ENCODE results near the gene JPH3. TPM values are rescaled to one million over a fixed set of nuclear protein-coding genes. Genes with fewer than 3 reads are reported as not detected.
A peak's percentile ranks its signal among the peaks of the same experiment; 100 is the strongest.
"Not testable (repeated sequence)": the region's sequence is repeated elsewhere in the genome, so short reads cannot be mapped to it uniquely, and the experiment has no call there.

Gene JPH3
- total RNA-seq, 1 donor from 2014 or later, result not detected

GRCh38 chr16:87715231-87715630 lies 112.9 kb downstream of the JPH3 start:
- DNase-seq (ENCODE audit: missing footprints) (no peak), ATAC-seq (no peak)
- intact Hi-C loops (cut with DNase I), result no loop called here

DNA sequence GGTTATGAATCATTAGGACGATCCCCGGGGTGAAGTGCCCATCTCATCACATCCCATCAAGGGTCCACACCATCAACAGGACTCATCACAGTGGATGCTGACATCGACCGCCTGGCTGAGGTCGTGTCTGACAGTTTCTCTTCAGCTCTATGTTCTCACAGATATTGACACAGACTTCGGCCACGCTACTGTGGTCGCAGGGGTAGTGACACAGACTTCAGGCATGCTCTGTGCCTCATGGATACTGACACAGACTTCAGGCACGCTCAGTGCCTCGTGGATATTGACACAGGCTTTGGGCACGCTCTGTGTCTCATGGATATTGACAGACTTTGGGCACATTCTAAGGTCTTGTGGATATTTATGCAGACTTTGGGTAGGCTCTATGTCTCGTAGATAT lies 113.3 kb downstream of the JPH3 start:
- no peak for ATAC-seq
- no peak for DNase-seq (ENCODE audit: missing footprints)
- intact Hi-C loops (cut with DNase I), result no loop called here

GRCh38 chr16:87718831-87719230 lies 116.5 kb downstream of the JPH3 start:
- ATAC-seq; intact Hi-C loops (cut with DNase I); DNase-seq (ENCODE audit: missing footprints): not testable (repeated sequence)

- no peak for DNase-seq (ENCODE audit: missing footprints)
- intact Hi-C loops (cut with DNase I), result no loop called here
- ATAC-seq, result no peak
These were observed 118.1 kb downstream of the JPH3 start for GRCh38 chr16:87720446-87720845.

DNA sequence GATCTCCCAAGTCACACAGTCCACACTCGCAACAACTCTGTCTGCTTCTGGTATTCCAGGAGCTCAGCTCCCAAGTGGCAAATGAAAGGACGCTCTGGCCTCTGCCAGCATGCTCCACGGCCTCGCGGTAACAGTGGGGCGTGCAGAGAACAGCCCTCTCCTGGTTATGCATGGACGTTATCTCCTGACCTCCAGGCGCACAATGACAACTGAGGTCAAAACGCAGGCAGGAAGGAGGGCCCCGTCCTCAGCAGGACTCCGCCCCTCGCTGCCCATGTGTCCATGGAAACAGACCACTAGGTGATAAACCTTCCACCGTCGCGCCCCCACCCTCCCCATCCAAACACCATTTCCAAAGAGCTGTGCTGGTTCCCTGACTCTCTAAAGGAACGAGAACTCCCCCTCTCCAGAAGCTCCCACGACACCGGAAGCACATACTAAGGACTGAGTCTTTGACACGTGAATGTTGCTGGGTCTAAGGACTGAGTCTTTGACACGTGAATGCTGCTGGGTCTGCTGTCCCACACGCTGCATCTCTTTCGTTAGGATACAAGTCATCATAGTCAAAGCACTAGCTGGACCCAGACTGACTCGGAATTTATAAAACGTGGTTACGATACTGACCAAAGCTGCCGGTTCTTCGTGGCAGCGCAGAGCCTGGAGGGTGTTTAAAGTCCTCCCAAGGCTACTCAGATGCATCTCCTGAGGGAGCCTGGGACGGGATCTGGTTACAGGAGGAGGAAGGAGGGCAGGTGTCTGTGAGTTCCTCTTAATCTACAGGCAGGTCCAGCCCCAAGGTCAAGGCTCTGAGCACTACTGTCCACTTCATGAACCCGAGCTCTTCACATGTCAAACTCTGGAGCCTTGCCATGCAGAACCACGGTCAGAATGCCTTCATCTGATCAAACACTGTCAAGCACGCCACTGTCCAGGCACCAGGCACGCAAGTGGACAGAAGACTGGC lies 119.6 kb downstream of the JPH3 start:
- no peak for ATAC-seq
- DNase-seq (ENCODE audit: missing footprints), result peak; percentile 53
- intact Hi-C loops (cut with DNase I), result no loop called here

DNA sequence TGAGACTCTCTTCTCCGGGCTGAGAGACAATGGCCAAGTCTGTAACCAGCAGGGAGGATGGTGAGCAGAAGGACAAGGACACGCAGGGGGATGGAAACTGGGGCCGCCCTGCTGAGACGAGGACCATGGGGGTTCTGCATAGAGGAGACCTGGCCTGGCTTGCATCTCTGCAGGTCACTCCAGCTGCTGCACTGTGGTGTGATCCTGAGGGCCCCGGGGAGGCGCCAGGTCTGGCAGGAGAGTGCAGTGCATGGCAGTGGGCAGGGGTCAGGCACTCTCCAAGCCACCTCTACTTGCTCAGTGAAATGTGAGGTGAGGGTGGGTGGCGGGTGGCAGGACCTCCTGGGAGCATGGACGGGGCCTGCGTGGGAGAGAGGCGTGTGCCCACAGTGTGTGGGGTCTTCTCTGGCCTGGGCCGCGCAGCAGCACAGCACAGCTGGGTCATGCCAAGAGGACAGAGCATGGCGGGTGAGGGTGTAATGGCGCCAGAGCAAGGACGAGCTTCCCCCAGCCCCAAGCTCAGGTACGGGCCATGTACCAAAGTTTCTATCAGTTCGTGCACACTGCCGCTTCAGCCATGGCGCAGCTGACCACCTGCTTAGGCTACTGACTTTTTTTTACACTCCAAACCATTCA lies 120.4 kb downstream of the JPH3 start:
- peak; percentile 49 for DNase-seq (ENCODE audit: missing footprints)
- ATAC-seq, result no peak
- intact Hi-C loops (cut with DNase I), result no loop called here

GRCh38 chr16:87723226-87723623 lies 120.9 kb downstream of the JPH3 start:
- DNase-seq (ENCODE audit: missing footprints), result peak; percentile 76
- intact Hi-C loops (cut with DNase I), result no loop called here
- peak; percentile 69 for ATAC-seq

GRCh38 chr16:87724490-87725291 lies 122.4 kb downstream of the JPH3 start:
- no peak for ATAC-seq
- intact Hi-C loops (cut with DNase I), result no loop called here
- DNase-seq (ENCODE audit: missing footprints), result no peak

DNA sequence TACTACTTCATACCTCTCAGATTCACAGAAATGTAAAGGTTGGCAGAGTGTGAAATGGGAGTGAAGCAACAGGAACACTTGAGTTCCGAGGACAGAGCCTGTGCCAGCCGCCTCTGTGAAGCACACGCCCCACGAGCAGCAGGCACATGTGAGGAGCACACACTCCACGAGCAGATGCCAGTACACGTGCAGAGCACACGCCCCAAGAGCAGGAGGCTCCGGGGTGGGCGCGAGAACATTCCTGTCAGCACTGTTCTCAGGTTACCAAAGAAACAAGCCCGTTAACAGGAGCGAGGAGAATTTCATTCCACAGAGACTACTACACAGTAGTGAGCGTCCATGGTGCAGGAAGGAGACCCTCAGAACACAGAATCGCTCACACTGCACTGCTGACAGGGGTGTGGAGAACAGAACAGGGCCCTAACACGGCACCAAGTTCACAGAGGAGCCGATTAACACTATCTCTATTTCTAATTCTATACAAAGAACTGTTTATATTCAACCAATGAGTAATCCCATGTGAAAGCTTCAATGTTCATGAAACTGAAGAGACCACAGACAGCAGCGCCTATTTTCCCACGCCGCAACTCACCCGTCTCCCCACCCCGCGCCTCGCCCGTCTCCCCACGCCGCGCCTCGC lies 123.4 kb downstream of the JPH3 start:
- no peak for ATAC-seq
- intact Hi-C loops (cut with DNase I), result no loop called here
- DNase-seq (ENCODE audit: missing footprints), result peak; percentile 45

DNA sequence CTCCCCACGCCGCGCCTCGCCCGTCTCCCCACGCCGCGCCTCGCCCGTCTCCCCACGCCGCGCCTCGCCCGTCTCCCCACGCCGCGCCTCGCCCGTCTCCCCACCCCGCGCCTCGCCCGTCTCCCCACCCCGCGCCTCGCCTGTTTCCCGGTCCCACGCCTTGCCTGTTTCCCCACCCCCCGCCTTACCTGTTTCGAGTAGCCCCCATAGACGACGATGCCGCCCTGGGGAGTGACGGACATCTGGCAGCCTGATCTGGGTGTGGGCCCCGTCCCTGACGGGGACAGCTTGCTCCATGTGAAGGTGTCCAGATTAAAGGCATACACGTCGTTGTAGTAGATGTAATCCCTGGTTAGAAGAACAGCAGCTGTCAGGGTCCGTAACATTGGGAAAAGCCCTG lies 124.3 kb downstream of the JPH3 start:
- DNase-seq (ENCODE audit: missing footprints), result peak; percentile 28

GRCh38 chr16:87727346-87727745 lies 125.0 kb downstream of the JPH3 start:
- intact Hi-C loops (cut with DNase I), result no loop called here
- ATAC-seq, result no peak
- DNase-seq (ENCODE audit: missing footprints), result no peak

More for the DNA sequence above, 124.3 kb downstream of the JPH3 start:
- ATAC-seq; intact Hi-C loops (cut with DNase I): not testable (repeated sequence)

DNA sequence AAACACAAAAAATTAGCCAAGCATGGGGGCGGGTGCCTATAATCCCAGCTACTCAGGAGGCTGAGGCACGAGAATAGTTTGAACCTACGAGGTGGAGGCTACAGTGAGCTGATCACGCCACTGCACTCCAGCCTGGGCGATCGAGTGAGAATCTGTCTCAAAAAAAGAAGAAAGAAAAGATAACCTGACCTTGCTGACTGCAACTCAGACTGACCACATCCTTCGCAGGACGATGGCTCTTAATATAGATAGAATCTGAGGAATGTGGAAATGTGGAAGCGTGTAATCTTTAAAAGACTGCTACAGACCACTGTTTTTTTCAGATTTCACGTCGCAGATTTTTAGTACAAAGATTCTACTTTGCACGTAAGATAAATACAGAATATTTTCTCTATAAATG lies 125.7 kb downstream of the JPH3 start:
- intact Hi-C loops (cut with DNase I), result no loop called here
- no peak for ATAC-seq

DNA sequence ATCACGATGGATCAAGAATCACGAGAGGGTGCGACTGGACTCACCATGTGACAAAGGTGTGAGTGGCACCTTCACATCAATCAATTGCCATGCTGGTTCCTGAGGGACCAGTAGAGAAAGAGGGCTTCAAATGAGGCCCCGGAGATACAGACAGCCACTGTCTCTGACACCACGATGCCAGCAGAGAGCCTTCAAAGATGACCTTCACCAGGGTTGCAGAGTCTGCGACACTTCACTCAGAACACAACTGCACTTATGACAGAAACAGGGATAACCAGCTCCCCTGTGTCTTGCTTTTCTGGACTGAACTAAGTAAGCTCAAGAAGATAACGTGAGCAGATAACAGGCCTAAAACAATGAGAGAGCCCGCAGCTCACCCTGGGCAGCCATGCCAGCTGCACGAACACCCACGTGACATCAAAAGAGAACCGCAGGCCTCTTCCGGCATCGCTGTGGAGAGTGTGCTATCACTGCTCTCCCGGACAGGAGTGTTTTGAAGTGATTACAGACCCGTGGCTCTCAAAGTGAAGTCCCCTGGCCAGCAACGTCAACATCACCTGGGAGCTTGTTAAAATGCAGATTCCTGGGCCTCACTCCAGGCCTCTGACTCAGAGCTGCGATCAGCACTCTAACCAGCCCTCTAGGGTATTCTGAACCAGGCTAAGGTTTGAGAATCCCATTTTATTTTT lies 127.1 kb downstream of the JPH3 start:
- DNase-seq (ENCODE audit: missing footprints) (no peak), ATAC-seq (no peak)
- intact Hi-C loops (cut with DNase I), result no loop called here

More for the DNA sequence above, 125.7 kb downstream of the JPH3 start:
- no peak for DNase-seq (ENCODE audit: missing footprints)

DNA sequence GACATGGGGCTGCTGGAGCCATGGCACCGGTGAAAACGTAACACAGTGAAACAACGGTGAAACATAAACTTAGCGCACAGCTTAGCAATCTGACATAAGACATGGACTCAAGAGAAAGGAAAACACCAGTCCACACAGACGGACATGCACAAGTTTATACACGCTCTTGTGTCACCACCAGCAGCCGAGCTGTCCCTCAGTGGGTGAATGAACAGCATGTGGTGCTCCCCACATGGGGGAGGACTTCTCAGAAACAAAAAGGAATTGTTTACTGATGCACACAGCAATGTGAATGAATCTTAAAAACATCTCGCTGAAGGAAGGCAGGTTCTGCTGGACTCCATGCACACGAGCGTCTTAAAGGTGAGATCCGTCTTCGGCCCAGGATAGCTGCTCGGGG lies 129.3 kb downstream of the JPH3 start:
- DNase-seq (ENCODE audit: missing footprints) (peak; percentile 20), ATAC-seq (no peak)
- intact Hi-C loops (cut with DNase I), result no loop called here

- no peak for ATAC-seq
- intact Hi-C loops (cut with DNase I), result no loop called here
These were observed 130.9 kb downstream of the JPH3 start for GRCh38 chr16:87733190-87733589.

GRCh38 chr16:87734644-87735043 lies 132.3 kb downstream of the JPH3 start:
- intact Hi-C loops (cut with DNase I), result no loop called here
- DNase-seq (ENCODE audit: missing footprints), result no peak

More at GRCh38 chr16:87733190-87733589, 130.9 kb downstream of the JPH3 start:
- DNase-seq (ENCODE audit: missing footprints), result no peak

DNA sequence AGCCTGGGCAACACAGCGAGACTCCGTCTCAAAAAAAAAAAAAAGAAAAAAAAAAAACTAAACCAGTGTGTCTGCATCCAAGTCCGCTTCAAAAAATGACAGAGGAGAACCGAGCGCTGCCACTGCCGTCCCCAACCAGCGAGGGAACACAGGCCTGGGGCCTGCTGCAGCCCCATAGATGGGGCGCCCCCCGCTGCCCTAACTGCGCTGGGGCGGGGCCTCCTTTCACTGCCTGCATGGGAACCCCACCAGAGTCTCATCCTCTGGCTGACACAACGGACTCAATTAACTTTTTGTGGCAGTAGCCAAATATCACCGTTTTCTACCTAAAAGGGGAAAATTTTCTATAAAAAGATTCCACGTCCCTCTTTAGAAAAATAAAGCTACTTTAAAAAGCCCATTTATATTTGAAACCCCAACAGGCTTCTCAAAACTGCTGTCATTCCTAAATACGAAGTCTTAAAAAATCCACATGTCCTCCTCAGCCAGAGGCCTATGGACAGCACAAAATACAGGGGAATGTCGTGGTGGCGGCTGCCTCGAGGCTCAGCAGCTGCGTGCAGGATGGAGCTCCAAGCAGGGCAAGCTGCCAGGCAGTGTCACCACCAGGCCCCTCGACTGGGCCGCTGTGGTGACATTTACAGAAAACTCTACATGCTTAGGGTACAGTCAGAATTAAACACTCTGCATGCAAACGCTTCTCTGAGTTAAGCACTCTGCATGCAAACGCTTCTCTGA lies 133.1 kb downstream of the JPH3 start:
- DNase-seq (ENCODE audit: missing footprints), result no peak
- intact Hi-C loops (cut with DNase I), result no loop called here
- ATAC-seq, result no peak

More at GRCh38 chr16:87734644-87735043, 132.3 kb downstream of the JPH3 start:
- no peak for ATAC-seq

- intact Hi-C loops (cut with DNase I), result no loop called here
- no peak for DNase-seq (ENCODE audit: missing footprints)
- no peak for ATAC-seq
These were observed 133.7 kb downstream of the JPH3 start for GRCh38 chr16:87736008-87736382.
